DND-41 (cell line): ENCODE measurements around the gene DLGAP4.

Source experiments
- ATAC-seq: fragments of 200-7000 bp; cut with Tn5 transposase; 3 replicates; pipeline ENCODE4 v1.9.1; 2021; ENCODE audit warnings: low read depth; ENCODE audit not compliant: insufficient read depth
- DNase-seq: peaks from one replicate; pipeline ENCODE4 v3.0.0-alpha.2; 2020
- H2AFZ ChIP-seq: 2 replicates; pipeline ENCODE4 v1.6.0; 2012; ENCODE audit warnings: low read depth, low read length
- H3K27ac ChIP-seq: 2 replicates; pipeline ENCODE4 v1.5.1; 2012; ENCODE audit warnings: low read length, inconsistent platforms
- H3K27me3 ChIP-seq: fragments of 200-600 bp; sonication (generic); 2 replicates; pipeline ENCODE4 v1.6.0; 2012; ENCODE audit warnings: low read length, mild to moderate bottlenecking, inconsistent platforms; ENCODE audit not compliant: insufficient read depth, poor library complexity
- H3K36me3 ChIP-seq: 2 replicates; pipeline ENCODE4 v1.5.1; 2012; ENCODE audit warnings: low read length, inconsistent platforms; ENCODE audit not compliant: insufficient read depth
- H3K4me1 ChIP-seq: 2 replicates; pipeline ENCODE4 v1.5.1; 2012; ENCODE audit warnings: mild to moderate bottlenecking, low read length; ENCODE audit not compliant: insufficient read depth
- H3K4me2 ChIP-seq: 2 replicates; pipeline ENCODE4 v1.6.0; 2012; ENCODE audit warnings: mild to moderate bottlenecking, moderate library complexity, low read length, inconsistent platforms; ENCODE audit not compliant: insufficient read depth
- H3K4me3 ChIP-seq, 2 experiments: fragments of 200-600 bp in 1 of 2; shearing (Covaris generic) in 1 of 2; 2 replicates each; pipeline ENCODE4 v1.5.1; 2012 to 2016; ENCODE audit warnings: inconsistent platforms in 2 of 2, low read length in 2 of 2, mild to moderate bottlenecking in 2 of 2, low read depth in 1 of 2, moderate library complexity in 1 of 2
- H3K79me2 ChIP-seq: 2 replicates; pipeline ENCODE4 v1.6.0; 2012; ENCODE audit warnings: low read length, inconsistent platforms; ENCODE audit not compliant: insufficient read depth
- H3K9ac ChIP-seq: 2 replicates; pipeline ENCODE4 v1.6.0; 2012; ENCODE audit warnings: low read depth, mild to moderate bottlenecking, inconsistent platforms, low read length, moderate library complexity
- H3K9me3 ChIP-seq: 2 replicates; pipeline ENCODE4 v1.5.1; 2012; ENCODE audit warnings: low read length, moderate library complexity, mild to moderate bottlenecking, inconsistent platforms; ENCODE audit not compliant: insufficient read depth, severe bottlenecking
- H4K20me1 ChIP-seq: 2 replicates; pipeline ENCODE4 v1.6.0; 2012; ENCODE audit warnings: low read length; ENCODE audit not compliant: insufficient read depth
- EZH2 ChIP-seq: IDR thresholded peaks from 3 replicates; pipeline ENCODE4 v1.6.1; 2012; ENCODE audit warnings: borderline replicate concordance, low read depth, mild to moderate bottlenecking, moderate library complexity, low read length, inconsistent platforms; ENCODE audit not compliant: severe bottlenecking
- TF ChIP-seq, protein P1 (sequence below): IDR thresholded peaks from 2 replicates; pipeline ENCODE4 v1.5.1; 2012; ENCODE audit warnings: borderline replicate concordance, low read length, moderate library complexity, mild to moderate bottlenecking; ENCODE audit not compliant: poor library complexity, severe bottlenecking; ENCODE audit errors: extremely low read depth

DLGAP4 gene

DNA sequence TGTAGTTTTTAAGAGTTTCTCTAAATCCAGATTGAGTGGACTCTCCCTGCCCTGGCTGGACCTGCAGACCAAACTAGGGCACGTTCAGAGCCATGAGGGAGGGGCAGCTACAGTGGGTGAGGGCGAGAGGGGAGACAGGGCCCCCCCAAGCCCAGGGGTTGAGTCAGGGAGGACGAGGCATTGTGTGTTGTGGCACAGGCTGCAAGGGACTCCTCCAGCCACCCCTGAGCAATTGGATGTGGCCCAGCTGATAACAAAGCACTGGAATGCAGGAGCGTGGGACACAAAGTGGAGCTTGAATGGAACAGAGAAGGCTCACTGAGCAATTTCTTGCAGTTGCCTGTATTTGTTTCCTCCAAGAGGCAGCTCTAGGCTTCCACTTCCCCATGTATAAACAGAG lies 191.7 kb downstream of the DLGAP4 start:
- Histone ChIP-seq H3K27me3 (no peaks in the 10 kb centered on the region), H3K36me3 (peaks cover 42% of the 10 kb centered on the region), H3K79me2 (peaks cover 4% of the 10 kb centered on the region; the same call in 1 of the 2 replicates), H3K4me2 (no peak overlapping the region), H3K4me1 (no peaks in the 10 kb centered on the region), H3K27ac (no peak overlapping the region), H3K4me3 (no peak overlapping the region), H2AFZ (no peak overlapping the region), H3K9me3 (no peaks in the 10 kb centered on the region), H3K9ac (no peak overlapping the region), H4K20me1 (peaks cover 15% of the 10 kb centered on the region; the same call in 1 of the 2 replicates)
- DNase-seq: no peak
- ATAC-seq: no peak
- TF ChIP-seq EZH2: no peak
- TF ChIP-seq, protein P1, sequence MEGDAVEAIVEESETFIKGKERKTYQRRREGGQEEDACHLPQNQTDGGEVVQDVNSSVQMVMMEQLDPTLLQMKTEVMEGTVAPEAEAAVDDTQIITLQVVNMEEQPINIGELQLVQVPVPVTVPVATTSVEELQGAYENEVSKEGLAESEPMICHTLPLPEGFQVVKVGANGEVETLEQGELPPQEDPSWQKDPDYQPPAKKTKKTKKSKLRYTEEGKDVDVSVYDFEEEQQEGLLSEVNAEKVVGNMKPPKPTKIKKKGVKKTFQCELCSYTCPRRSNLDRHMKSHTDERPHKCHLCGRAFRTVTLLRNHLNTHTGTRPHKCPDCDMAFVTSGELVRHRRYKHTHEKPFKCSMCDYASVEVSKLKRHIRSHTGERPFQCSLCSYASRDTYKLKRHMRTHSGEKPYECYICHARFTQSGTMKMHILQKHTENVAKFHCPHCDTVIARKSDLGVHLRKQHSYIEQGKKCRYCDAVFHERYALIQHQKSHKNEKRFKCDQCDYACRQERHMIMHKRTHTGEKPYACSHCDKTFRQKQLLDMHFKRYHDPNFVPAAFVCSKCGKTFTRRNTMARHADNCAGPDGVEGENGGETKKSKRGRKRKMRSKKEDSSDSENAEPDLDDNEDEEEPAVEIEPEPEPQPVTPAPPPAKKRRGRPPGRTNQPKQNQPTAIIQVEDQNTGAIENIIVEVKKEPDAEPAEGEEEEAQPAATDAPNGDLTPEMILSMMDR: no peak

DNA sequence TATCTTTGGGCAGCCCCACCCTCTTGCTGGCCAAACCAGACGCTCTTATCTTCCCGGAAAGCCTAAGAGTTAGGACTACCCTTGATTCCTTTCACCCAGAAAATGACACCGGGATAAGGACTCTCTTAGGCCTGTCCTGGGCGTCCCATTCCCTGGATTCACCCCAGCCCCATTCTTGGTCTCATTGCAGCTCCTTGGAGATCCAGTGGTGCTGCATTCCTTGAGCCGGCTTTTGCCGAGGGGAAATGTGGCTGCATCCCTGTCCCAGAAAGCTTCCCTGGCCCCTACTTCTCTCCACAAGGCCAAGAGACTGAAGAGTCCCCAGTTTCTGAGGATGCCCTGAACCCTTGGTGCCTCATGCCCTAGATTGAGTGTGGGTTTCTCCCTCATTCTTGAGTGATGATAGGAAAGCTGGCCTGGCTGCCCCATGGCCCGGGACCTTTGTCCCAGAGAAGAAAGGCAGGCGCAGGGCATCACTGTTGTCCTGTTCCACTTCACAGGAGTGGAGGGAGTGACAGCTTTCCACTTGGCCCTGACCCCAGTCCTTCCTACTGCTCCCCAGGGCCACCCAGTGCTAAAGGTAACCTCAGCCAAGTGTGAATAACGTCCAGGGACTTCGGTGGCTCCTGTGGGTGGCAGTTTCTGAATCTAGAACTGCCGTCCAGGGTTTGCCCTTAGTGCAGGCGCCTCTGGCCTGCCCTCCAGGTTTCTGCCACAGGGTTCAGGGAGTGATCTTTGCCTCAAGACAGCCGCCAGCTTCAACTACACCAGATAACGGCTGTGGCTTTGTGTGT lies 192.4 kb downstream of the DLGAP4 start:
- no peaks in the 10 kb centered on the region for H3K4me1 ChIP-seq
- DNase-seq: no peak
- H2AFZ ChIP-seq: no peak overlapping the region
- H3K9ac ChIP-seq: no peak overlapping the region
- no peak overlapping the region for H3K4me3 ChIP-seq
- TF ChIP-seq, protein P1: no peak
- TF ChIP-seq EZH2: no peak
- H3K79me2 ChIP-seq: peaks cover 4% of the 10 kb centered on the region; the same call in 1 of the 2 replicates
- no peaks in the 10 kb centered on the region for H3K9me3 ChIP-seq
- no peaks in the 10 kb centered on the region for H3K27me3 ChIP-seq
- H3K4me2 ChIP-seq: no peak overlapping the region
- H4K20me1 ChIP-seq: peaks cover 10% of the 10 kb centered on the region; the same call in 1 of the 2 replicates
- peaks cover 44% of the 10 kb centered on the region for H3K36me3 ChIP-seq
- ATAC-seq: no peak
- H3K27ac ChIP-seq: no peak overlapping the region

DNA sequence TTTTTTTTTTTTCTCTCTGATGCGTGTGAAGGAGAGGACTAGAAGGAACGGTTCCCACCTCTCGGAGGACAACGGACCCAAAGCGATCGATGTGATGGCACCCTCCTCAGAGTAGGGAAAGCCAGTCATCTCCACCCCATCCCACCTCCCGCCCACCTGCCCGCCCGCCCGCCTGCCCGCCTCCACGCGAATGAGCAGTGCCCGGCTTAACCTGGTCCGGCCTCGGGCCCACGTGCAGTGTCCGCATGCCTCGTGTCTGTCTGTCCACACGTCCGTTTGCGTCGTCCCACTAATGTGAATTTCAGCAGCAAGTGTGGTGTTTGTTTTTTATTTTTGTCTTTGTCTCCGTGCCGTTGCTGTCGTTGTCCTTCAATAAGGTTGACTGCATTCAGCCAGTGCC lies 193.1 kb downstream of the DLGAP4 start:
- no peak overlapping the region for H3K27ac ChIP-seq
- H3K9ac ChIP-seq: no peak overlapping the region
- no peak overlapping the region for H3K4me3 ChIP-seq
- H3K36me3 ChIP-seq: peaks cover 46% of the 10 kb centered on the region
- H3K4me2 ChIP-seq: no peak overlapping the region
- no peak overlapping the region for H2AFZ ChIP-seq
- no peaks in the 10 kb centered on the region for H3K4me1 ChIP-seq
- DNase-seq (no peak), ATAC-seq (no peak)
- no peak for TF ChIP-seq EZH2
- TF ChIP-seq, protein P1: no peak
- H3K9me3 ChIP-seq: no peaks in the 10 kb centered on the region
- H4K20me1 ChIP-seq: peaks cover 10% of the 10 kb centered on the region; the same call in 1 of the 2 replicates
- H3K27me3 ChIP-seq: no peaks in the 10 kb centered on the region
- peaks cover 4% of the 10 kb centered on the region; the same call in 1 of the 2 replicates for H3K79me2 ChIP-seq
